NCI-H2196 (cell line): ENCODE data around the gene CDKN3.
A peak's percentile ranks its signal among the peaks of the same experiment; 100 is the strongest.

Experiments
- DNase-seq: peaks from one replicate; lab custom pipeline; 2025; ENCODE audit not compliant: unreplicated experiment; lab: John Stamatoyannopoulos, UW

Gene CDKN3, protein sequence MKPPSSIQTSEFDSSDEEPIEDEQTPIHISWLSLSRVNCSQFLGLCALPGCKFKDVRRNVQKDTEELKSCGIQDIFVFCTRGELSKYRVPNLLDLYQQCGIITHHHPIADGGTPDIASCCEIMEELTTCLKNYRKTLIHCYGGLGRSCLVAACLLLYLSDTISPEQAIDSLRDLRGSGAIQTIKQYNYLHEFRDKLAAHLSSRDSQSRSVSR

DNA sequence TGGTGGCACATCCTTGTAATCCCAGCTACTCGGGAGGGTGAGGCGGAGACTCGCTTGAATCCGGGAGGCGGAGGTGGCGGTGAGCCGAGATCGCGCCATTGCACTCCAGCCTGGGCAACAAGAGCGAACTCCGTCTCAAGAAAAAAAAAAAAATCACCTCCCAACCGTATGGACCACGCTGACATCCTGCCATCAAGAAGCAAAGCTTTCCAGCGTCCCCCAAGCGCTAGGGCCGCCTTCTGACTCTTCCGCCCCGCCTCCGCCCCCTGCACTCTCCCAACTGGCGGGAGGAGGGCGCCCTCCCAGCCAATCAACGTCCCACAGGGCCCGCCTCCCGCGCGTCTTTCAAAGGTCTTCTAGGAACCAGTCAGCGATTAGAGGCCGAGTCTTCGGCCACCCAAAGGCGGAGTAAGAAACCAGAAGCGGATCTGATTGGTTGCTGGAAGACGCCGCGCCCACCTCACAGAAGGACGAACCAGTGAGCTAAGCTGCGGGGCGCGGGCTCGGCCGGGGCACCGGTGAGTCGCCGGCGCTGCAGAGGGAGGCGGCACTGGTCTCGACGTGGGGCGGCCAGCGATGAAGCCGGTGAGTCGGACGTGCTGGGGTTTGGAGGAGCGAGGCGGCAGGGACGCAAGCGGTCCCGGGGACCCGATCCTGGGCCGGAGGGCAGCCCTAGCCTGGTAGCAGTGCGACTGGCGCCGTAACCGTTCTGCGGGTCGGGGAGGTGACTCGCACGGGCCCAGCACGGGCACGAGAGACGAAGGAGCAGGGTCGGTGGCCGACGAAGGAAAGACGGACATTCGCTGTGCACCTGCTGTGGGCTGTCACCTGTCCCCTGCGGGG lies at the start of gene CDKN3:
Gene CDKN3 (plus strand): TSS at position 515 of the 843 bp plus-strand sequence. CDS start 62 bp downstream, at position 577.
- peak; percentile 99 for DNase-seq

DNA sequence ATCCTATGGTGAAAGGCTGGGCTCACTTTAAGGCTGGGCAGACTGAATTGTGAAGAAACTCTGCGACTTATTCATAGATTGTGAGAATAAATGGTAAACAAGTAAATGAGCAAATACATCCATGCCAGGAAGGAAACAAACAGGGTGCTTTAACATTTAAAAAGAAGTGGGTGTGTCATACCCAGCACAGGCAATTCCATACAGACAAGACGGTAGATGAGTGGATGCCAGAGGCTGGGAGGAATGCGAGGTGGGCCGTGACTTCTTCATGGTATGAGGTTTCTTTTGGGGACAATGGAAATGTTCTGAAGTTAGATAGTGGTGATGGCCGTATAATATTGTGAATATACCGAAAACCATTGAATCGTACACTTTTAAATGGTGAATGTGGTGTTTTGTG lies 49.8 kb upstream of the CDKN3 start:
- no peak for DNase-seq

DNA sequence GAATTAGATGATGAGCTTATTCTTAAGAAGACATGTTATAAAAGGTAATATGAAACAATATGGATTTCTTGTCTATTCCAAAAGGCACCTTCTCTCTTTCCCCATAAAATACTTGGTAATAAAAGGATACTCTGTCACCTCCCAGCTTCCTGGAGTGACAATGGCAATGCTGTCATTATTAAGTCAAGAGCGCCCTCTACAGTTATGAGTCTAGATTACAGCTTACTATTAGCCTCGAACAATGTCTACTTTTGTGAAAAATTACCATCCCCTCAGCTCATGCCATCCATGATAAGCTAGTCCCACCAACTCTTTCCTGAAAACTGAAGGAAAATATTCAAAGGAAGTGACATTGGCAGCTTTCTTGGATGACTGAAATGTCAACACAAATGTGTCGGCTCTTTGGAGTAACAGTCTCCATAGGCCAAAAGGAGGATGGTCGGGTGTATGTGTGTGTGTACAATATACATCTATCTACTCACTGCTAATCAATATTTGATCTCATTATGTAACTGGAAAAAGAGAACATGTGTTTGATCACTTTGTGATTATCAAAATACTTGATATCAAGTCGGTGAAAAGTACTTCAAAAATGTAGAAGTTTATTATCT lies 48.7 kb upstream of the CDKN3 start:
- peak; percentile 75 for DNase-seq

DNA sequence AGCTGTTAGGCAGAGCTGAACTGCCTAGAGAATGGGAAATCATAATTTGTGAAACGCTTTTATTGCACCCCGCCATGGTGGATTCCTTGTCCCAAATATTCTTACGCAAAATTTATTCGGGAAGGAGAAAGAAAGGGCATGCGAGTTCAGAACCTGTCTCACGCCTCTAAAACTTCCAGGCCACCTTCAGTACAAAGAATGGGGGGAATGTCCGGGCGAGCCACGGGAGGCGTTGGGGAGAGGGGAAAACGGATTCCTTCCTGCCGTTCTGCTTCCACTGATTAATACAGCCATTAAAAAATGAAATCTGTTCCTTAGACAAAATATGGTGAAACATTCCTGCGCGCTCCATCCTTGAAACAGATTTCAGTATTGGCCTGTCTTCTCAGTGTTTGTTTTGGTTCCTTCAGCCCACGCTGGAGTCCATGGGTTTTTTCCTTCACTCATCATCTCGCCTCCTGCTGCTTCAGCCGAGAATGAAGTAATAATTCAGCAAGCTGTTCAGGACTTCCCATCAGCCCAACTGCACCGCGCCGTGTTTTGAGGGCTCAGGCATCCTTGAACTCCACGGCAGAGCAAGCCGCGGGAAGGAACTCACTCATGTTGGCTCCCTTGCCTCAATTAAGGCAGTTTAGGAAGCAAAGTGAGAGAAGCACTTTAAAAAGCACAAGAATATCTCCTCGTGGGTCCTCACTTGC lies 47.7 kb upstream of the CDKN3 start:
- DNase-seq: no peak

DNA sequence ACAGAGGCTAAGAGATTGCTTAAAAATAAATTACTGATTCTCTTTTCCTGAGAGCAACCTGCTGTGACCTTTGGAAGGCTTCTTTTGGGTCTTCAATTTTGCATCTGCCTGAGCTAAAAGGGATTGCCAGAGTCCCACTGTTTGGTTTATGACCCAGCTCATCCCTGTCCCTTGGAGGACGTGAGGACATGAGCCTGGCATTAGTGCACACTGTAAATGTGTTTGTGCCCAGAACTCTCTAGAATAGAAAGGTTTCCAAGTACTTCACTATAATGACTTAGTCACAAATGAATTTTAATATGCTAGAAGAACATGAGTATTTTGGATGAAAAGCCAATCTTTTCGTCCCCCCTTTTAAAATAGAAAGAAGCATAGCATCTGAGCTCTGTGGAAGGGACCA lies 47.1 kb upstream of the CDKN3 start:
- no peak for DNase-seq

DNA sequence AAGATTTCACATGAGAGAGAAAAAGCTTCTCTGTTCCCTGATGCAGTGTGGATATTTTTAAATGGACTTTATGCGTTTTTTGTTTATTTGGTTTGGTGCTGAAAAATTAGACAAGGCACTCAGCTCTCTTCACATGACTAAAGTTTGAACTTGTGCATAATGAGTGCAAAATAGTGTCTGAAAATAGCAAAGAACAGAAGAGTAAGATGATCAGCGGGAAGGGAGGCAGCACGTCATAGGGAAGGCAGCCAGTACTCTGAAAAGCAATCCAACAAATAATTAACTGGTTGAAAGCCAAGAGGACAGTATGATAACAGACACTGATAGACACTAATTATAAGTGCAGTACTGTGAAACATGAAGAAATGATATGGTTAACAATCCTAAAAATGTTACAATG lies 46.6 kb upstream of the CDKN3 start:
- DNase-seq: no peak

DNA sequence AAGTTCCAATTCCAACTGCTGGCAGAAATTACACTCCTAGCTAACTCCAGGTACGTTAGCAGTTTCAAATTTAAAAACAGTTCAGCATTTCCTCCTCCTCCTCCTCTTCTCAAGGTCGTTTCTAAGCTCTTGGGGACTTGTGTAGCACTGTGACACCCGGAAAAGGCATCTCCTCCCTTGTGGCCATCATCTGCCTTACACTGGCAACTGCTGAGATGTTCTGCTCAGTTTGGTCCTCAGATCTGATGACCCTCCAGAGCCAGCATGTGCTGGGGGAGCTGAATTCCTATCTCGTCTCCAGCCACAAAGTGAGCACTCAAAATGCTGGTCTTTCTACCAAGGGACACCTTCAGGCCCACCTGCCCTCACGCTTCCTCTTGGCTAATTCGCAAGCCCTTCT lies 43.5 kb upstream of the CDKN3 start:
- DNase-seq: no peak

DNA sequence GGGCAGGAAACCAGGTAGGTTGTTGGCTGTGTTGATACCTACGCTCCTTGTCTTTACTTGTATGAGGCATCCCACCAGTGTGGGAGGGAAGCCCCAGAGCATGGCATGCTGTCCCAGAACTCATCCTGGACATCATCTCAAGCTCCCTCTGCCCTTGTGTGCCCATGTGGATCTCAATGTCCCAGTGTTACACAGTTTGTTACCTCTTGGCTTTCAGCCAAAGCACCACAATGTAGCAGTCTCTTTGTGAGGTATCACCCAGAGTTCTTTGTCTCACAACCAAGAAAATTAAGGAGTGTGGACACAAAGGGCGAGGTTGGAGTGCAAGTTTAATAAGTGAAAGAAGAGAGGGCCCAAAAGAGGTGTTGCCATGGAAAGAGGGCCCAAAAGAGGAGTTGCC lies 43.1 kb upstream of the CDKN3 start:
- DNase-seq: no peak

DNA sequence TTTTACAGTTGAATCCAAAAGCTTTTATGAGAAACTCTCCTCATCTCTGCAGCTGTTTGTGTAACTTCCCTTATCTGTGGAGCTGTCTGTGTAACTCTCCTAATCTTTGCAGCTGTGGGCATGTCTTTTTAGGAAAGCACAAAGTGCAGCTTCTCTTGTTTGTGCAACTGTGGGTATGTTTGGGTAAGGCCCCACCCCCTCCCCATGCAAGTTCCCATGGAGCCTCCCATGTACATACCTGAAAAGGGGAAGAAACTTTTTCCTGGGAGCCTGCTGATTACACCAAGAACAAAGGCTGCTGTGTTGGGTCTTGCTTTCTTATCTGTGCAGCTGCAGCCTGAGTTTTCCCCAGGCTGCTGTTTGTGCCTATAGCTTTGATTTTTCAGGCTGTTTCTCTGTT lies 42.7 kb upstream of the CDKN3 start:
- DNase-seq: no peak

DNA sequence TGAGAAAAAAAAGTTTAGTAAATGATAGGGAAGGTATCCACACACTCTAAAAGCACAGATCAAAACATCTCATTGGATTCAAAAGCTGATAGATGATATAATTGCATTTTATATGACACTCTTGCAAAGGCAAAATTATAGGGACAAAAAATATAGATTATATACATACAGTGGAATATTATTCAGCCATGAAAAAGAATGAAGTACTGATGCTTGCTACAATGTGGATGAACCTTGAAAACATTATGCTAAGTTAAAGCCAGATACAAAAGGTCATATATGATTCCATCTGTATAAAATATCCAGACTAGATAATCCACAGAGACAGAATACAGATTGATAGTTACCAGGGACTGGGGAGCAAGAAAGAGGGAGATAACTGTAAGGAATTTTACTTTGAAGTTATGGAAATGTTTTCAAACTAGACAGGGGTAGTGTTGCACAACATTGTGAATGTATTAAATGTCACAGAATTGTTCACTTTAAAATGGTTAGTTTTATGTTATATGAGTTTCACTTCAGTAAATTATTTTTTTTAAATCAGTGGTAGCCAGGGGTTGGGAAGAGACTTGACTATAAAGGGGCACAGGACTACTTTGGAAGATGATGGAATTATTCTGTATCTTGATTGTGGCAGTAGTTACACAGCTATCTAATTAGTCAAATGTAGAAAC lies 41.7 kb upstream of the CDKN3 start:
- DNase-seq: no peak

DNA sequence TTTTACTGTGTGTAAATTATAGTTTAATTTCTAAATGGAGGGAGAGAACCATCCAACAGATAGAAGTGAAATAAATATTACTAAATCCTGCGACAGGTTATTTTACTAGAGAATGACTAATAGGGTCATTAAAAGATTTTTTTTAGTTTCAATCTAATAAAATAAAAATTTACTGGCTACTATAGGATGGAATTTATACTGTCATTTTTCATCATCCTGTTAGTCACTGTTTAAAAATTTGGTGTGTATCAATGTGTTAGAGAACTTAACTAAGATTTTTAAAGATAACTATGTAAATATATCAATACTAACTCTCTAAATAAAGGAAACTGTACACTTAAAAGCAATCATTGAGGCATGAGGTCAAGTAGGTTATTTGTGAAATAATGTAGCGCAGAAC lies 41.1 kb upstream of the CDKN3 start:
- DNase-seq: no peak

DNA sequence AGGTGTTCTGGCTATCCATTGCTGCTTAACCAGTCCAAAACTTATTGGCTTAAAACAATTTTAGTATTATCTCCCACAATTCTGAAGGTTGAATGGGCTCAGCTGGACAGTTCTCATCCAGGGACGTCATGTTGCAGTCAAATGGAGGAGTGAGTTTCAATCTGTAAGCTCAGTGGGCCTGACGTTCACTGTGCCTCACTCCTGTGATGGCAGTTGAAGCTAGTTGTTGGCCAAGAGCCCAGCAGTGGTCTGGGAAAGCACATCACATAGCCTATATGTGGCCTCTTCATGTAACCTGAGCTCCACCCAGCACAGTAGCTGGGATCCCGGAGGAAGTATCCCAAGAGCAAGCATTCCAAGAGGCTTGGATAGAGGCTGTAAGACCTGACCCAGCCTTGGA lies 40.6 kb upstream of the CDKN3 start:
- no peak for DNase-seq

DNA sequence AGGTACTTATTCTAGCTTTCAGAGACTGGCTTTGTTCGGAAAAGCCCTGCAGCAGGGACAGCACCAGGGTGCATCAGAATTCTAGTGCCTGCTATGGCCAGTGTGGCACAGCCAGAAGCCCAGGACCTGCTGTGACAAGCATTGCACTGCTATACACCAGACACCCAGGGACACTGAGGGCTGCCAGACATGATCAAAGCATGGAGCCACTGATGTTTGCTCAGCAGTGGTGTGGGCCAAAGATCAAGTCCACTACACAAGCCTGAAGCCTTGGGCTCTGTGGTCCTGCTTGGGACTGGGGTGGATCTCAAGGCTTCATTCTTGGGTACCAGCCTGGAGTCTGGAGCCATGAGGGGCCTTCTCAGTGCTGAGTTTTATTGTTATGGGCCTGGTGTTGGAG lies 36.1 kb upstream of the CDKN3 start:
- DNase-seq: no peak

DNA sequence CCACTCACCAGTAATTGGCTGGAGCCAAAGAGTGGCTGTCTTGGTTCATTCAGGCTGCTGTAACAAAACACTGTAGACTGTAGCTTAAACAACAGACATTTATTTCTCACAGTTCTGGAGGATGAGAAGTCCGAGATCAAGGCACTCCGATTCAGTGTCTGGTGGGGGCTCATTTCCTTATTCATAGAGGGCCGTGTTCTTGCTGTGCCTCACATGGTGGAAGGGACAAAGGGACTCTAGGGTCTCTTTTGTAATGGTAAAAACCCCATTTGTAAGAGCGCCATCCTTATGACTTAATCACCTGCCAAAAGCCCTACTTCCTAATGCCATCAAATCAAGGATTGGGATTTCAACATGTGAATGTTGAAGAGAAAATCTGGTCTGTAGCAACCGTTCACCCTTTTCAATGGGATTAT lies 34.7 kb upstream of the CDKN3 start:
- DNase-seq: no peak

DNA sequence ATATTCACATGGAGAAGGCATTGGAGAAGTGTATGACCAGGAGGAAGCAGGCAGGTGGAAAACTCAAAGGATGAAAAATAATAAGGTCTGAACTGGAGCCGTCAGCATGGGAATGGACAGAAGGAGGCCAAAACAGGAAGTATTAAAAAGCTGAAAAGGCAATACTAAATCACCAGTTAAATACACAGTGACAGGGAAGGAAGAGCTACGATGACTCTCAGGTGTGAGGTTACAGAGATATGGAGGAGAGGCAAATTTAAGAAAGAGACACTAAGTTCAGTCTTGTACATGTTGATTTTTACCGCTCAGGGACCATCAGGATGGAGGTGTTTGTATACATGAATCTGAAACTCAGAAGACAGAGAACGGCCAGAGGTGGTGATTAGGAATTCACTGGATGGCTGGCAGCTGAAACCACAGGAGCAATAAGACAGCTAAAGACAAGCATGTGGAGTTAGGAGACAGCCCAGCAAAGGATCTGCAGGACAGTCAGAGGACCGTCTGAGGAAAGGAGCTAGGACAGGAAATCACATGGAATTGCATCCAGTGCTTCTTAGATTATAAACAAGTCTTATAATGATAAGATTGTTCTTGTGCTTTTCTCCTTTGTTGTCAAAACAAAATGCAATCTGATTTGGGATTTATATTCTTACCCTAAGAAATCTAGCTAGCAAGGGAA lies 33.9 kb upstream of the CDKN3 start:
- DNase-seq: no peak

DNA sequence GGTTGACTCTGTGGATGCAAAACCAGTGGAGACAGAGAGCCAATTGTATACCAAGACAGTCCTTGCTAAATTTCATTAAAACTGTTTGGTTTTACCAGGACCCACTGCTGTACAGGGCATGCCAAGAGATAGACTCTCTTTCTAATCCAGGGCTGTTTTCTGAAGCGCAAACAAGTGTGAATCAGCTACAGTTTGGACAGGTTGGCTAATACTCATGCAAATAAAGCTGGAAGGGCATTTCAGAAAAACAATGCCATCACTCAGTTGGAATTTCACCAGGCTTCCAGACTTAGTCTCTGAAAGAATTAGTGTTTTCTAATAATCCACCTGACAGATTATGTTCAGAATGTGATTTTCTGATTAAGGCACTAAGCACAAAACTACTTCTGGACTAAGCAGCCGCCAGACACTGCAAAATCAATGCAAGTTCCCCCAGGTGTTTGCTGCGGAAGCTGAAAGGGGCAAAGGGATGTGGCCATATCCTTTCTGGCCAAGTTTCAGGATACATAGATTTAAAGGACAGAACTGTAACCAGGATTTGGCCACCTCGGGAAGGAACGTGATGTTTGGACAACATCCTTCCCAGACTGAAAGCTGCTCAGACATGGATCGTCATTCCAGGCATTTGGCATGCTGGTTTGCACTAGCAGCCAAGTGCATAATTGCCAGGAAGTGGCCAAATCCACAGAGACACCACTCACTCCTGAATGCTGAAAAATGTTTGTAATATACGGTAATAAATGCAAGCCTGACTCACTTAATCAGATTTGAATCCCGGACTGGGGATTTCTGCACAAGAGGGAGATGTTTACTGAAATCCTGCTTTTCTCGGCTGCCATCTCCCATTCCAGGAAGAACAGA lies 32.0 kb upstream of the CDKN3 start:
- DNase-seq: no peak

DNA sequence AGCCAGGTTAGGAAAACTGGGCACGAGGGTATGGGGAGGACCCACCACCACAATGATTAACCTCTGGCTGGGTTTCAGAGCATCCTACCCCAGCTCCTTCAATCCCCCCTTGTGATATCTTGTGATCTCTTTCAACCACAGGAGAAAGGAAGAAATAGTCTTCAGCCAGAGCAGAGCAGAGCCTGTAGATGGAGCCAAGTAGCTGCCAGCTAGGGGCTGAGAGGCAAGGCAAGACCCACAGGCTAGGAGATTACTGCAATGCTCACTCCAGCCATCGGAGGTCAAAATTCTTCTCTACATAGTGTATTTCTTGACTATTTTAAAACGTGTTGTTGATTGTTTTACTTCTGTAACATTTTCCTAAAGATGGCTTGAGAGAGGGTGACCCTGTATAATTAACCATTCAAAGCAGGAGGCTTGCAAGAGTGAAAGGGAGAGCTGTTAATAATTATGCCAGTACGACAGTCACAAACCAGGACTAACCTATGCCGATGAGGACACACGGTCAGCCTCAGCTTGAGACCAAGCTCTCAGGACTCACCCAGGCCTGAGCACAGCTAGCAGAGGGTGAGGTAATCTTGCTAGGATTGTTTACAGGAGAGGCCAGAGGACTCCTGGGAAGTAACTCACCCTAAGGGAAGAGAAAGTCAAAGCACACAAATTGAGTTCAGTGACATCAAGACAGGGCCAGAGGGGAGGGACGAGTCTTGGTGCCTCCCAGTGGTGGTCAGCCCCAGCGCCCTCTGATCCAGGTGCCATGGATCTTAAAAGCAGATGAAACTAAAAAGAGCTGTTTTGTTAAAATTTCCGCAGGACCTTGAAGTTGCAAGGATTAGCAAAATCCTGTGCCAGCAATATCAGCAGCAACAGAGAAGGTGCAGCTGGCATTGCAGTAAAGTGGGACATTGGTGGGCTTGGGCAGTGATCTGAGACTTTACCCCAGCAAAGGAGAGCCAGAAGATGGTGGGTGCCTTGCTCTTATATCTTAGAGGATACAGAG lies 29.8 kb upstream of the CDKN3 start:
- DNase-seq: peak; percentile 44

DNA sequence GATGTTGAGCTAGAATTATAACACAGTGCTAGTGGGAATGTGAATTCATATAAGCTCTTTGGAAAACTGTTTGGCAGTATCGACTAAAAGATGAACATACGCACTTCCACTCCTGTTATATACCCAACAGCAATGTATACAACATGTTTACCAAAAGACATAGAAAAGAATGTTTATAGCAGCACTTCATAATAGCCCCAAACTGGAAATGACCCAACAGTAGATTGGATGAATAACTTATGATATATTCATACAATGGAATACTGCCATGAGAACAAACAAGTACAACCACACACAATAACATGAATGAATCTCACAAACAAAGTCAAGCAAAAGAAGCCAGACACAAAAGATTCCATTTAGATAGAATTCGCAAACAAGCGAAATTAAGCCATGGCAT lies 28.5 kb upstream of the CDKN3 start:
- no peak for DNase-seq
